HG03097 (cell line): ENCODE data around the gene SLC23A3.
"Not testable (repeated sequence)": the region's sequence is repeated elsewhere in the genome, so short reads cannot be mapped to it uniquely, and the experiment has no call there.

Source experiments
- ATAC-seq: cut with Tn5 transposase; IDR thresholded peaks from one replicate; pipeline ENCODE4 v1.9.1; 2021; ENCODE audit not compliant: unreplicated experiment, low FRiP score

The SLC23A3 gene

GRCh38 chr2:219205165-219205538, 35.3 kb upstream of the SLC23A3 start:
- no peak for ATAC-seq

- no peak for ATAC-seq
Measured at GRCh38 chr2:219204425-219205164, 34.8 kb upstream of the SLC23A3 start.

- not testable (repeated sequence) for ATAC-seq
Measured at GRCh38 chr2:219201331-219201730, 31.5 kb upstream of the SLC23A3 start.

GRCh38 chr2:219200502-219201326, 30.9 kb upstream of the SLC23A3 start:
- not testable (repeated sequence) for ATAC-seq

- no peak for ATAC-seq
Measured at GRCh38 chr2:219199470-219200211, 29.8 kb upstream of the SLC23A3 start.

- no peak for ATAC-seq
Measured at GRCh38 chr2:219198974-219199373, 29.1 kb upstream of the SLC23A3 start.

GRCh38 chr2:219197388-219197787, 27.6 kb upstream of the SLC23A3 start:
- ATAC-seq: no peak

- no peak for ATAC-seq
Measured at GRCh38 chr2:219186754-219187456, 17.1 kb upstream of the SLC23A3 start.

- ATAC-seq: no peak
Measured at GRCh38 chr2:219184121-219184520, 14.3 kb upstream of the SLC23A3 start.

- no peak for ATAC-seq
Measured at GRCh38 chr2:219183151-219183772, 13.4 kb upstream of the SLC23A3 start.

GRCh38 chr2:219182331-219183150, 12.7 kb upstream of the SLC23A3 start:
- ATAC-seq: no peak

- no peak for ATAC-seq
Measured at GRCh38 chr2:219181531-219181930, 11.7 kb upstream of the SLC23A3 start.

GRCh38 chr2:219180961-219181360, 11.1 kb upstream of the SLC23A3 start:
- no peak for ATAC-seq

- no peak for ATAC-seq
Measured at GRCh38 chr2:219179601-219180465, 10.0 kb upstream of the SLC23A3 start.

GRCh38 chr2:219178377-219179175, 8.7 kb upstream of the SLC23A3 start:
- ATAC-seq: peak; percentile 5

GRCh38 chr2:219177552-219178376, 7.9 kb upstream of the SLC23A3 start, which contains the start of gene RETREG2:
Gene RETREG2, plus strand, starts transcription at chr2:219178275. Its CDS starts 78 bp downstream, at chr2:219178353.
- ATAC-seq: peak; percentile 35
